OCI-LY7 (cell line): Measurements from ENCODE around the gene RBMS1. TPM values are rescaled to one million over a fixed set of nuclear protein-coding genes. Genes with fewer than 3 reads are reported as not detected.
A peak's percentile ranks its signal among the peaks of the same experiment; 100 is the strongest.

ENCODE experiments used
- BruUV-seq: library from RNA; stranded (reverse); fragments of 400-500 nt; replicated peaks from 2 replicates; lab custom pipeline; 2021; lab: Mats Ljungman, UMichigan
- CTCF ChIA-PET: fragments of 300-600 bp; sonication (Branson Sonifier 250); formaldehyde crosslinking; loops from one replicate; lab custom pipeline; 2022; ENCODE audit warnings: antibody characterized with exemption; ENCODE audit not compliant: unreplicated experiment; lab: Charles Lee
- POLR2A ChIA-PET: fragments of 300-600 bp; sonication (Branson Sonifier 250); formaldehyde crosslinking; loops from one replicate; lab custom pipeline; 2022; ENCODE audit warnings: antibody characterized with exemption; lab: Charles Lee
- DNase-seq: peaks from one replicate; pipeline ENCODE4 v3.0.0-alpha.2; 2015; ENCODE audit warnings: low spot score
- H2AFZ ChIP-seq: fragments of 200-600 bp; sonication (generic), shearing (Covaris generic); 2 replicates; pipeline ENCODE4 v1.6.1; 2014; ENCODE audit warnings: mild to moderate bottlenecking, antibody characterized with exemption, low read length, moderate library complexity
- H3K27ac ChIP-seq: fragments of 200-600 bp; sonication (generic); 2 replicates; pipeline ENCODE4 v1.5.1; 2014; ENCODE audit warnings: mixed run types, low read depth, mild to moderate bottlenecking, moderate library complexity, low read length, inconsistent platforms; ENCODE audit not compliant: poor library complexity, severe bottlenecking
- H3K36me3 ChIP-seq: fragments of 200-600 bp; sonication (generic); 2 replicates; pipeline ENCODE4 v1.6.1; 2014; ENCODE audit warnings: mild to moderate bottlenecking, antibody characterized with exemption, low read length, moderate library complexity, mixed read lengths; ENCODE audit not compliant: insufficient read depth
- H3K4me1 ChIP-seq: fragments of 200-600 bp; sonication (generic); 2 replicates; pipeline ENCODE4 v1.5.1; 2014; ENCODE audit warnings: mild to moderate bottlenecking, low read length; ENCODE audit not compliant: insufficient read depth, poor library complexity, severe bottlenecking
- H3K4me2 ChIP-seq: fragments of 200-600 bp; sonication (generic); 2 replicates; pipeline ENCODE4 v1.6.1; 2014; ENCODE audit warnings: mild to moderate bottlenecking, low read length
- H3K4me3 ChIP-seq: fragments of 200-600 bp; sonication (generic); 2 replicates; pipeline ENCODE4 v1.5.1; 2014; ENCODE audit warnings: mild to moderate bottlenecking, low read depth, low read length; ENCODE audit not compliant: poor library complexity, severe bottlenecking
- H3K79me2 ChIP-seq: fragments of 200-600 bp; sonication (generic); 2 replicates; pipeline ENCODE4 v1.6.1; 2016; ENCODE audit warnings: low read depth, mild to moderate bottlenecking, low read length, moderate library complexity, mixed read lengths; ENCODE audit not compliant: insufficient read depth
- H3K9me2 ChIP-seq: fragments of 200-600 bp; sonication (generic); 2 replicates; pipeline ENCODE4 v1.6.1; 2016; ENCODE audit warnings: mild to moderate bottlenecking, low read length, mixed read lengths; ENCODE audit not compliant: insufficient read depth
- H3K9me3 ChIP-seq: fragments of 200-600 bp; sonication (generic); 2 replicates; pipeline ENCODE4 v1.6.1; 2014; ENCODE audit warnings: mild to moderate bottlenecking, mixed run types, low read length, mixed read lengths
- H4K20me1 ChIP-seq: fragments of 200-600 bp; sonication (generic); 2 replicates; pipeline ENCODE4 v1.6.1; 2014; ENCODE audit warnings: mild to moderate bottlenecking, antibody characterized with exemption, low read length, moderate library complexity, mixed read lengths; ENCODE audit not compliant: insufficient read depth
- EZH2phosphoT487 ChIP-seq: fragments of 200-600 bp; sonication (generic); IDR thresholded peaks from 2 replicates; pipeline ENCODE4 v1.6.1; 2018; ENCODE audit warnings: low read depth, borderline replicate concordance, mild to moderate bottlenecking, mixed run types, antibody characterized with exemption, low read length, moderate library complexity, mixed read lengths
- intact Hi-C: fragments of 100-400 bp; cut with micrococcal nuclease; formaldehyde crosslinking; loops from one replicate; pipeline ENCODE4 v1.10.0; 2022; ENCODE audit not compliant: unreplicated experiment
- total RNA-seq, 2 experiments: library from RNA; depleted of rRNA in 1 of 2; stranded (reverse); fragments of >200 nt in 1 of 2; shearing (Covaris generic) in 1 of 2; gene quantifications; 2 replicates each; pipeline ENCODE4 v1.2.3, GENCODE V29; 2014 to 2022
- TF ChIP-seq, protein P1 (sequence below): fragments of 200-600 bp; sonication (generic); conservative IDR thresholded peaks from 2 replicates; pipeline ENCODE4 v1.5.1; 2014; ENCODE audit warnings: mild to moderate bottlenecking, antibody characterized with exemption, low read length, moderate library complexity, mixed read lengths

Gene RBMS1
- total RNA-seq, 2 experiments from 2014 or later: 29.5 to 35.7 TPM

GRCh38 chr2:160324161-160324800, 169.3 kb downstream of the RBMS1 start:
- Histone ChIP-seq H3K4me1 (peaks cover 6% of the 10 kb centered on the region), H3K27ac (no peak overlapping the region), H2AFZ (no peak overlapping the region), H3K4me3 (no peak overlapping the region), H4K20me1 (peaks cover 9% of the 10 kb centered on the region; the same call in 1 of the 2 replicates), H3K79me2 (no peaks in the 10 kb centered on the region), H3K4me2 (no peak overlapping the region), H3K9me2 (no peaks in the 10 kb centered on the region), H3K9me3 (no peaks in the 10 kb centered on the region), H3K36me3 (no peaks in the 10 kb centered on the region)
- CTCF ChIA-PET: interaction anchor here (0.8 kb wide), 1 partner anchor 8 kb away, joined by 4 read pairs; no protein-coding TSS in a partner anchor
- DNase-seq: peak; percentile 49
- no TSS peak for BruUV-seq
- POLR2A ChIA-PET: interaction anchor here (0.6 to 1.7 kb wide), 6 partner anchors 8 to 632 kb away, joined by 3 to 7 read pairs (median 4); no protein-coding TSS in a partner anchor
- TF ChIP-seq EZH2phosphoT487: no peak
- TF ChIP-seq, protein P1, sequence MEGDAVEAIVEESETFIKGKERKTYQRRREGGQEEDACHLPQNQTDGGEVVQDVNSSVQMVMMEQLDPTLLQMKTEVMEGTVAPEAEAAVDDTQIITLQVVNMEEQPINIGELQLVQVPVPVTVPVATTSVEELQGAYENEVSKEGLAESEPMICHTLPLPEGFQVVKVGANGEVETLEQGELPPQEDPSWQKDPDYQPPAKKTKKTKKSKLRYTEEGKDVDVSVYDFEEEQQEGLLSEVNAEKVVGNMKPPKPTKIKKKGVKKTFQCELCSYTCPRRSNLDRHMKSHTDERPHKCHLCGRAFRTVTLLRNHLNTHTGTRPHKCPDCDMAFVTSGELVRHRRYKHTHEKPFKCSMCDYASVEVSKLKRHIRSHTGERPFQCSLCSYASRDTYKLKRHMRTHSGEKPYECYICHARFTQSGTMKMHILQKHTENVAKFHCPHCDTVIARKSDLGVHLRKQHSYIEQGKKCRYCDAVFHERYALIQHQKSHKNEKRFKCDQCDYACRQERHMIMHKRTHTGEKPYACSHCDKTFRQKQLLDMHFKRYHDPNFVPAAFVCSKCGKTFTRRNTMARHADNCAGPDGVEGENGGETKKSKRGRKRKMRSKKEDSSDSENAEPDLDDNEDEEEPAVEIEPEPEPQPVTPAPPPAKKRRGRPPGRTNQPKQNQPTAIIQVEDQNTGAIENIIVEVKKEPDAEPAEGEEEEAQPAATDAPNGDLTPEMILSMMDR: peak; percentile 88
- intact Hi-C loops: loop anchor here (5.0 to 10.0 kb wide), 4 partner anchors 108 to 668 kb away; no protein-coding TSS in a partner anchor

DNA sequence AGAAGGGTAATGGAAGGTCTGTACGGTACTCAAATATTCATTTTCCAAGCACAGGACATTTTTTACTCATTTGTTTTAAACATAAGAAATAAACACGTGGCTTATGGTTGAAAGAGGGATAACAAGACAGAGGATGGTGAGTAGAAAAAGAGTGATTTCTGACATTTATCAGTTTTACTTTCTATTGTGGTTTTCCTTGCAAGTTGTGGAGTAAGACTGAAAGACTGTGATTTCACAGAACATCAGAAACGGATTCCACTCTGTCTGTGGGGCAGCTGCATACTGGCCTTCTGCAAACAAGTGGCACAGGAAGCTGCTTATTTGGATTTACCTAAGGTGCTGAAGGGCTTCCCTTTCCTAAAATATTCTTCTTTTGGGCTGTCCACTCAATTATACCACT, 171.3 kb downstream of the RBMS1 start:
- TF ChIP-seq EZH2phosphoT487: no peak
- TF ChIP-seq, protein P1: no peak
- Histone ChIP-seq H3K4me3 (no peak overlapping the region), H3K79me2 (no peaks in the 10 kb centered on the region), H3K36me3 (no peaks in the 10 kb centered on the region), H3K4me1 (peaks cover under 1% of the 10 kb centered on the region), H3K4me2 (no peak overlapping the region), H4K20me1 (0 out of 2 replicates have a peak, but pooled peaks cover 4% of the 10 kb centered on the region), H3K9me2 (no peaks in the 10 kb centered on the region), H2AFZ (no peak overlapping the region), H3K27ac (no peak overlapping the region), H3K9me3 (no peaks in the 10 kb centered on the region)
- intact Hi-C loops: loop anchor here (5.0 to 10.0 kb wide), 4 partner anchors 110 to 670 kb away; no protein-coding TSS in a partner anchor
- POLR2A ChIA-PET: interaction anchor here (1.0 kb wide), 1 partner anchor 17 kb away, joined by 3 read pairs; no protein-coding TSS in a partner anchor
- no peak for DNase-seq
- CTCF ChIA-PET: no interaction called here
- no TSS peak for BruUV-seq

- intact Hi-C loops: loop anchor here (5.0 to 10.0 kb wide), 4 partner anchors 111 to 671 kb away; no protein-coding TSS in a partner anchor
- BruUV-seq: no TSS peak
- POLR2A ChIA-PET: no interaction called here
Measured at GRCh38 chr2:160321006-160321405, 172.6 kb downstream of the RBMS1 start.

More at GRCh38 chr2:160321006-160321405, 172.6 kb downstream of the RBMS1 start:
- Histone ChIP-seq H3K4me2 (no peak overlapping the region), H4K20me1 (0 out of 2 replicates have a peak, but pooled peaks cover 4% of the 10 kb centered on the region), H3K4me3 (no peak overlapping the region), H3K4me1 (no peaks in the 10 kb centered on the region), H3K9me2 (no peaks in the 10 kb centered on the region), H3K27ac (no peak overlapping the region), H3K36me3 (no peaks in the 10 kb centered on the region), H3K9me3 (no peaks in the 10 kb centered on the region), H2AFZ (no peak overlapping the region), H3K79me2 (no peaks in the 10 kb centered on the region)
- DNase-seq: no peak
- CTCF ChIA-PET: no interaction called here
- TF ChIP-seq, protein P1: no peak
- TF ChIP-seq EZH2phosphoT487: no peak
